ENCODE measurements around the gene INO80.
"Not testable (repeated sequence)": the region's sequence is repeated elsewhere in the genome, so short reads cannot be mapped to it uniquely, and the experiment has no call there.

Gene INO80

DNA sequence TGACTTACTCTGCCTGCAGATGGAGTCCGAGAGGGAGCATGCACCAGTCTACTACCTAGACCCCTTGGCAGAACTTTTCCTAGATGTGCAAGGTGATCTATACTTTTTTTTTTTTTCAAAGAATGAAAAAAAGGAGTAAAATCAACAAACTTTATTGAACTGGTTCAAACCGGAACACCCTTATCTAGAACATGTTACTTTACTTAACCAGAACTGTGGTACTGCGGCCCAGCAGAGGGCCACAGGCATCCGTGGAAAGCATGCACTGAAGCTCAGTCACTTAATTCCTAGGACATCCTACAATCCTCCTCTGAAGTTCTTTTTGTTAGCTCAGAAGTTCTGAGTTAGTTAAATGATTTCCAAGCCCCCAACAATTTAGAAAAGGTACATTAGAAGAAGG is 141.2 kb downstream of the INO80 start:
- Histone ChIP-seq H3K36me3 (ENCODE audit: control insufficient read depth, insufficient read depth, low read length) (peaks cover 18% of the 10 kb centered on the region), H3K4me3 (ENCODE audit: low read depth, low read length) (no peak overlapping the region), H3K9me3 (ENCODE audit: control insufficient read depth, insufficient read depth, low read length) (no peaks in the 10 kb centered on the region), H3K4me1 (ENCODE audit: control insufficient read depth, insufficient read depth, low read length) (peaks cover 3% of the 10 kb centered on the region), H3K9ac (ENCODE audit: low read depth, low read length) (no peak overlapping the region), H3K27me3 (ENCODE audit: control insufficient read depth, insufficient read depth, low read length) (no peaks in the 10 kb centered on the region)

DNA sequence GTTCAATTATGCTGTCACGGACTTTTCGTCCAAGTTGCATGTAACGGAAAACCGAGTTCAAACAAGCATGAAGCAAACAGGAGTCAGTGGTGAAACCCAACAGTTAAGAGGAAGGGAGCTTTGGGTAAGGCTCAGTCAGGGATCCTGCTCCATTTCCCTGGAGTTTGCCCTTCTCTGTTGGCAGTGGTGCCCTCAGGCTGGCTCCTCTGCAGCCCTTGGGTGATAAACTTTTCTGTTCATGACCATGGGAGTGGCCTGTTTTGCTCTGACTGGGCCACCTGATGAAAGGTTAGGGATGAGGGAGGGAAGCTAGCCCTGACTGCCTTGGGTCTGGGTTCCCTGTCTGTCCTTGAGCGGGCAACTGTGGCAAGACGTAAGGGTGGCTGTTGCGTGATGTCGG is 146.7 kb downstream of the INO80 start:
- peaks cover 7% of the 10 kb centered on the region for H3K4me1 ChIP-seq (ENCODE audit: control insufficient read depth, insufficient read depth, low read length)
- H3K4me3 ChIP-seq (ENCODE audit: low read depth, low read length) = no peak overlapping the region
- no peaks in the 10 kb centered on the region for H3K9me3 ChIP-seq (ENCODE audit: control insufficient read depth, insufficient read depth, low read length)
- H3K27me3 ChIP-seq (ENCODE audit: control insufficient read depth, insufficient read depth, low read length) = no peaks in the 10 kb centered on the region
- no peak overlapping the region for H3K9ac ChIP-seq (ENCODE audit: low read depth, low read length)
- no peaks in the 10 kb centered on the region for H3K36me3 ChIP-seq (ENCODE audit: control insufficient read depth, insufficient read depth, low read length)

DNA sequence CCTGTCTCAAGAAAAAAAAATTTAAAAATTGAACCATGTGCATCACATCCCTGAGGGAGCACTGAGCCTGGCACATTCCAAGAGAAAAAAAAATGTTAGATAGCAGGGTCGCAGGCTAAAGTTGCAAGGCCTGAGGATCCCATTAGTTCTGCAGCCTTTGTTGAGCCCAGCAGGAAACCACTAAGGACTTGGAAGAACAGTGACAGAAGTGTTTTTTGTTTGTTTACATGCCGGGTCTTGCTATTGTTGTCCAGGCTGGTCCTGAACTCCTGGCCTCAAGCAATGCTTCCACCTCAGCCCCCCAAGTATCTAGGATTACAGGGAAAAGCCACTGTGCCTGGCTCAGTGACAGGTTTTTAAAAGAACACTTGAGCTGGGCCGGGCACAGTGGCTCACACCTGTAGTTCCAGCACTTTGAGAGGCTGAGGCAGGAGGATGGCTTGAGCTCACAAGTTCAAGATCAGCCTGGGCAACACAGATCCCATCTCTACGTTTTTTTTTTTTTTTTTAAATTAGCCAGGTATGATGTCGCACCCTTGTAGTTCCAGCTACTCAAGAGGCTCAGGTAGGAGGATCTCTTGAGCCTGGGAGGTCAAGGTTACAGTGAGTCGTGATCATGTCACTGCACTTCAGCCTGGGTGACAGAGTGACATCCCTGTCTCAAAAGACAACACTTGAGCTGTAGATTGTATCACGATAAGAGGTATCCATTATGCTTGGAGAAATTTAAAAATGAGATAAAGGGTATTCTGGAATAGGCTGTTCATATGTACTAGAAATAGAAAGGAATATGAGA is 147.6 kb downstream of the INO80 start:
- Histone ChIP-seq H3K4me3 (ENCODE audit: low read depth, low read length) (no peak overlapping the region), H3K36me3 (ENCODE audit: control insufficient read depth, insufficient read depth, low read length) (no peaks in the 10 kb centered on the region), H3K4me1 (ENCODE audit: control insufficient read depth, insufficient read depth, low read length) (peaks cover 7% of the 10 kb centered on the region), H3K9ac (ENCODE audit: low read depth, low read length) (no peak overlapping the region), H3K27me3 (ENCODE audit: control insufficient read depth, insufficient read depth, low read length) (no peaks in the 10 kb centered on the region), H3K9me3 (ENCODE audit: control insufficient read depth, insufficient read depth, low read length) (no peaks in the 10 kb centered on the region)

DNA sequence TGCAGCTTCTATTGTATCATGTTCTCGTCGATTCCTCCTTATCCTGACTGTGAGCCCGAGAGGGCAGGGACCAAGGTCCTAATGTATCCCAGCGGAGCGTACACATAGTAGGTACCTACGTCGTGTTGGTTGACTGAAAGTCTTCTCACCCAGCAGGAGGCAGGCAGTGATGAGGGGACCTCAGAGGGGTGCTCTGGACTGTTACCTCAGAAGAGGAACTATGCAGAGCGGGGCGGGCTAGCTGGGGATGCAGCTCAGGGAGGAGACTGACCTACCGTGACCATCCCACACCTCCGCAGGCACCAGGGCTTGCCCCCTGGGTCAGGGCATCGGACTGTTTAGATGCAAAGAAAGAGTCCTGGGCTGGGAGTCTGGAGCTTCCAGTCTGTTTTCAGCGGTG is 151.4 kb downstream of the INO80 start:
- no peak overlapping the region for H3K9ac ChIP-seq (ENCODE audit: low read depth, low read length)
- no peaks in the 10 kb centered on the region for H3K36me3 ChIP-seq (ENCODE audit: control insufficient read depth, insufficient read depth, low read length)
- peaks cover 8% of the 10 kb centered on the region for H3K4me1 ChIP-seq (ENCODE audit: control insufficient read depth, insufficient read depth, low read length)
- H3K27me3 ChIP-seq (ENCODE audit: control insufficient read depth, insufficient read depth, low read length) = no peaks in the 10 kb centered on the region
- no peak overlapping the region for H3K4me3 ChIP-seq (ENCODE audit: low read depth, low read length)
- no peaks in the 10 kb centered on the region for H3K9me3 ChIP-seq (ENCODE audit: control insufficient read depth, insufficient read depth, low read length)

DNA sequence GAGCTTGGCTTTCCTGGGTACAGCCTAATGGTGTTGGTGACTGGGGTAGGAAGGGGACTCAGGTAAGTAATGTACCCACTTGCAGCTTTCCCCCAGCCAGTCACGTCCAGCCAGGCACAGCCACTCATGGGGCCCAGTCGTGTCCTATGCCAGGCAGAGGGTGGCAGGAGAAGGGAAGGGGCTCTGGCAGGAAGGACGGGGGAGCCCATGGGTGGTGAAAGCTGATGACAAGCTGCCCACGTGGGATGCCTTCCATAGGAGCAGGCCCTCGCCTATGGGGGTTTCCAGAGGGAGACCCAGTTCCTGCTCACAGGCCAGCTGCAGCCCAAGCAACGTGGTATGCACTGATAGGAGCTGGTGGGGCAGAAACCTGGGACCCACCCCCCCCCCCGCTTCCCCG is 152.1 kb downstream of the INO80 start:
- no peaks in the 10 kb centered on the region for H3K36me3 ChIP-seq (ENCODE audit: control insufficient read depth, insufficient read depth, low read length)
- H3K4me3 ChIP-seq (ENCODE audit: low read depth, low read length) = no peak overlapping the region
- no peak overlapping the region for H3K9ac ChIP-seq (ENCODE audit: low read depth, low read length)
- no peaks in the 10 kb centered on the region for H3K9me3 ChIP-seq (ENCODE audit: control insufficient read depth, insufficient read depth, low read length)
- peaks cover 8% of the 10 kb centered on the region for H3K4me1 ChIP-seq (ENCODE audit: control insufficient read depth, insufficient read depth, low read length)
- no peaks in the 10 kb centered on the region for H3K27me3 ChIP-seq (ENCODE audit: control insufficient read depth, insufficient read depth, low read length)

DNA sequence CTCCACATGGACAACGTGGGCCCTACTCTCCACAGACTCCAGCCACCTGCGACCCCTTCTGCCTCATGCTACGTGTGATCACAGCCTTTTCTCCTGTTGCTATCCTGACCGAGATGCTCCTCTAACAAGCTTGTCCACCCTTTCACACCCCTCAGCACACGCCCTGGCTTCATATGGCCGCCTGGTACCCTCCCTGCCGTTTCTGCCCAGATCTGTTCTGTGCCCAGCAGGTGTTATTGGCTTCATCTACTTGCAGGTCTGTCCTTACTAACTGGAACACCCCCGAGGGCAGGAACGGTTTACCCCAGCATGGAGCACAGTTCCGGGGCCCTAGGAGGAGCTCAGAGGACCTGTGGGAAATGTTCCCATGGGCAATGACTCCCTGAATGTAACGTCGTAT is 152.9 kb downstream of the INO80 start:
- H3K4me3 ChIP-seq (ENCODE audit: low read depth, low read length) = no peak overlapping the region
- no peaks in the 10 kb centered on the region for H3K9me3 ChIP-seq (ENCODE audit: control insufficient read depth, insufficient read depth, low read length)
- no peaks in the 10 kb centered on the region for H3K36me3 ChIP-seq (ENCODE audit: control insufficient read depth, insufficient read depth, low read length)
- no peaks in the 10 kb centered on the region for H3K27me3 ChIP-seq (ENCODE audit: control insufficient read depth, insufficient read depth, low read length)
- H3K4me1 ChIP-seq (ENCODE audit: control insufficient read depth, insufficient read depth, low read length) = peaks cover 6% of the 10 kb centered on the region
- no peak overlapping the region for H3K9ac ChIP-seq (ENCODE audit: low read depth, low read length)

DNA sequence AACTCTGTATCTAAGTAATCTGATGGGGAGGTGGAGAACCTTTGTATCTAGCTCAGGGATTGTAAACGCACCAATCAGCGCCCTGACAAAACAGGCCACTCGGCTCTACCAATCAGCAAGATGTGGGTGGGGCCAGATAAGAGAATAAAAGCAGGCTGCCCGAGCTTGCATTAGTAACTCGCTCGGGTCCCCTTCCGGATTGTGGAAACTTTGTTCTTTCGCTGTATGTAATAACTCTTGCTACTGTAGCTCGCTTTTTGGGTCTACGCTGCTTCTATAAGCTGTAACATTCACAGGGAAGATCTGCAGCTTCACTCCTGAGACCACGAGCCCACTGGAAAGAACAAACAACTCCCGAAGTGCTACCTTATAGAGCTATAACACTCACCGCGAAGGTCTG is 153.8 kb downstream of the INO80 start:
- H3K36me3 ChIP-seq (ENCODE audit: control insufficient read depth, insufficient read depth, low read length); H3K4me1 ChIP-seq (ENCODE audit: control insufficient read depth, insufficient read depth, low read length); H3K9ac ChIP-seq (ENCODE audit: low read depth, low read length); H3K9me3 ChIP-seq (ENCODE audit: control insufficient read depth, insufficient read depth, low read length); H3K27me3 ChIP-seq (ENCODE audit: control insufficient read depth, insufficient read depth, low read length); H3K4me3 ChIP-seq (ENCODE audit: low read depth, low read length): not testable (repeated sequence)

DNA sequence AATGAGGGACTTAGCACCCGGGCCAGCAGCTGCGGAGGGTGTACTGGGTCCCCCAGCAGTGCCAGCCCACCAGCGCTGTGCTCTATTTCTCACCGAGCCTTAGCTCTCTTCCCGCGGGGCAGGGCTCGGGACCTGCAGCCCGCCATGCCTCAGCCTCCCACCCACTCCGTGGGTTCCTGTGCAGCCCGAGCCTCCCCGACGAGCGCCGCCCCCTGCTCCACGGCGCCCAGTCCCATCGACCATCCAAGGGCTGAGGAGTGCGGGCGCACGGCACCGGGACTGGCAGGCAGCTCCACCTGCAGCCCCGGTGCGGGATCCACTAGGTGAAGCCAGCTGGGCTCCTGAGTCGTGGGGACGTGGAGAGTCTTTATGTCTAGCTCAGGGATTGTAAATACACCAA is 154.3 kb downstream of the INO80 start:
- not testable (repeated sequence) for H3K9ac ChIP-seq (ENCODE audit: low read depth, low read length); H3K4me1 ChIP-seq (ENCODE audit: control insufficient read depth, insufficient read depth, low read length); H3K36me3 ChIP-seq (ENCODE audit: control insufficient read depth, insufficient read depth, low read length); H3K4me3 ChIP-seq (ENCODE audit: low read depth, low read length); H3K27me3 ChIP-seq (ENCODE audit: control insufficient read depth, insufficient read depth, low read length); H3K9me3 ChIP-seq (ENCODE audit: control insufficient read depth, insufficient read depth, low read length)

DNA sequence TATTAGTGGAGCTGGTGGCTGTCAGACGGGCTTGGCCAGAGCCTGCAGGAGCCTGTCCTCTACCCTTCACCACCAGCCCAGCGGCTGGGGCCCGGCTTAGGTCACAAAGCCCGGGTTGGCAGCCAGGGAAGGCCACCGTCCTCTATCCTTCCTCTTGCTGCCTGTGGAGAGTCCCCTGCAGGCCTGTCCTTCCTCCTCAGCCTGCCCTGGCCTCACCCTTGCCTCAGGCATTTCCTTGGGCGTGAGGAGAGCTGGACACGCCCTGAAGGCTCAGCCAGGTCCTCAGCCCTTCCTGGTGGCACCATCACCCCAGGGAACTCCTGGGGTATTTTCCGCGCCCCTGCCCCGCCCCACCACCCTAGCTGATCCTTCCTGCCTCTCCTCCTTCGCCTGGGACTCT is 155.2 kb downstream of the INO80 start:
- no peaks in the 10 kb centered on the region for H3K9me3 ChIP-seq (ENCODE audit: control insufficient read depth, insufficient read depth, low read length)
- H3K27me3 ChIP-seq (ENCODE audit: control insufficient read depth, insufficient read depth, low read length) = no peaks in the 10 kb centered on the region
- H3K4me1 ChIP-seq (ENCODE audit: control insufficient read depth, insufficient read depth, low read length) = peaks cover 5% of the 10 kb centered on the region
- H3K9ac ChIP-seq (ENCODE audit: low read depth, low read length) = no peak overlapping the region
- no peak overlapping the region for H3K4me3 ChIP-seq (ENCODE audit: low read depth, low read length)
- H3K36me3 ChIP-seq (ENCODE audit: control insufficient read depth, insufficient read depth, low read length) = peaks cover 7% of the 10 kb centered on the region

DNA sequence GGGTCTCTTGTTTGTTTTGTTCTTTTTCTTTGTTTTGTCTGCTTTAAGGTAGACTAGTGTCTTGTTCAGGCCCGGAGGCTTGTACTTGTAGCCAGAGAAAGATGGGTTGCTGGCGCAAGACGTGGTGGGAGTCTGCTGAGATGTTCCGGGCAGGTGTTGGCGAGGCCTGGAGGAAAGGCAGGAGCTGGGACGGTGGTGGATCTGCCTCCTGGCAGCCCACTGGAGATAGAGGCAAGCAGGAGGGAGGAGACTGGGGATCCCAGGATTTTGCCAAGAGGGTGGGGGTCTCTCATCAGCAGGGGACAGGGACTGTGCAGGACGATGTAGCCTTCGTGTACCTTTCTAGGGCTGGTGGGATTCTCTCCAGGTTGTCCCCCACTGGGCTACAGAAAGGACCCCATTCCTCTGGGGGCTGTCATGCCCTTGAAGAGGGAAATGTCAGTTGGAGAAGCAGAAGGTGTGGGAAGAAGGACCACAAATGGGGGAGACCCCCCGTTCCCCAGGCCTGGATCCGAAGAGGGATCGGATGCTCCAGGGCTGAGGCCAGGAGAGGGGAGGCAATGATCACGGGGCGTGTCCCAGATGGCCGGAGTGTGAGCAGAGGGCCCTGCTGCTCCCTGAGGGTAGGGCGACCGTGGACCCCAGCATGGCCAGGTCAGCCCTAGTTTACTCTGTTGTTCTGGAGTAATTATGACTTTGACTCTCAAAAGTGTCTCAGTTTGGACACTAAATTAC is 155.8 kb downstream of the INO80 start:
- Histone ChIP-seq H3K36me3 (ENCODE audit: control insufficient read depth, insufficient read depth, low read length) (peaks cover 13% of the 10 kb centered on the region), H3K4me3 (ENCODE audit: low read depth, low read length) (no peak overlapping the region), H3K27me3 (ENCODE audit: control insufficient read depth, insufficient read depth, low read length) (no peaks in the 10 kb centered on the region), H3K9ac (ENCODE audit: low read depth, low read length) (no peak overlapping the region), H3K4me1 (ENCODE audit: control insufficient read depth, insufficient read depth, low read length) (peaks cover 4% of the 10 kb centered on the region), H3K9me3 (ENCODE audit: control insufficient read depth, insufficient read depth, low read length) (no peaks in the 10 kb centered on the region)

DNA sequence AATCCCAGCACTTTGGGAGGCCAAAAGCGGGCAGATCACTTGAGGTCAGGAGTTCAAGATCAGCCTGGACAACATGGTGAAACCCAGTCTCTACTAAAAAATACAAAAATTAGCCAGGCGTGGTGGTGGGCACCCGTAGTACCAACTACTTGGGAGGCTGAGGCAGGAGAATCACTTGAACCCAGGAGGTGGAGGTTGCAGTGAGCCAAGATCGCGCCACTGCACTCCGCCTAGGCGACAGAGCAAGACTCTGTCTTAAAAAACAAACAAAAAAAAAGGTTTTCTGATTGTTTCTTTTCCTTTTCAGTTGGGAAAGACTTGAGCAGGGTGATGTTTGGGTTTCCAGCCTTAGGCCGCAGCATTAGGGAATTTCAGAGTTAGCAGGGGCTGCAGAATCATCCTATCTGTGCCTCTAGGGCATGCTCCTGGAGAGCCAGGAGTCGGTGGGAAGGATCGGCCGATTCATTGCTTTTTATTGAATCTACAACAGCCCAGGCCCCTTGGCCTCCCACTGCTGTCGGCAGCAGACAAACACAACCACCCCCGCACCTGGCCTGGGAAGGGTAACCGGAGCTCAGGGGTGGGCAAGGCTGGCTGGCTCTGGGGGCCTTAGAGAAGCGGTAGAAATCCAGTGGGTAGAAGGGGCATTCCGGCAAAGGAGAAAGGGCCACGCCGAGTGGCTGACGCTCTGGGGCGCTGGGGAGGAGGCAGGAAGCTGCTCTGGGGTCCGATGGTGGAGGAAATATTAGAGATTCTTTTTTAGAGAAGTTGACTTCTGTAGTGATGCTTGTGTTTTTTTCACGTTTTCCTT is 156.5 kb downstream of the INO80 start:
- Histone ChIP-seq H3K36me3 (ENCODE audit: control insufficient read depth, insufficient read depth, low read length) (peaks cover 16% of the 10 kb centered on the region), H3K4me1 (ENCODE audit: control insufficient read depth, insufficient read depth, low read length) (peaks cover 4% of the 10 kb centered on the region), H3K9me3 (ENCODE audit: control insufficient read depth, insufficient read depth, low read length) (no peaks in the 10 kb centered on the region), H3K9ac (ENCODE audit: low read depth, low read length) (no peak overlapping the region), H3K4me3 (ENCODE audit: low read depth, low read length) (no peak overlapping the region), H3K27me3 (ENCODE audit: control insufficient read depth, insufficient read depth, low read length) (no peaks in the 10 kb centered on the region)
